KMS-11 (cell line): Measurements from ENCODE around the gene LHX4.

Experiments
- H2AFZ ChIP-seq: fragments of 200-600 bp; sonication (generic); 2 replicates; pipeline ENCODE4 v1.6.1; 2016; ENCODE audit warnings: antibody characterized with exemption, mixed run types, low read depth
- H3K27ac ChIP-seq: fragments of 200-600 bp; sonication (generic); 2 replicates; pipeline ENCODE4 v1.6.1; 2016; ENCODE audit warnings: mild to moderate bottlenecking, mixed run types
- H3K27me3 ChIP-seq: fragments of 200-600 bp; sonication (generic); 2 replicates; pipeline ENCODE4 v1.6.1; 2017; ENCODE audit warnings: mild to moderate bottlenecking, low read depth, mixed run types, moderate library complexity; ENCODE audit not compliant: insufficient read depth
- H3K36me3 ChIP-seq: fragments of 200-600 bp; sonication (generic); 2 replicates; pipeline ENCODE4 v1.6.1; 2017; ENCODE audit warnings: mild to moderate bottlenecking, mixed run types; ENCODE audit not compliant: insufficient read depth
- H3K4me1 ChIP-seq: fragments of 200-600 bp; sonication (generic); 2 replicates; pipeline ENCODE4 v1.6.1; 2016; ENCODE audit warnings: mild to moderate bottlenecking, low read depth, mixed run types; ENCODE audit not compliant: poor library complexity, severe bottlenecking
- H3K4me2 ChIP-seq: fragments of 200-600 bp; sonication (generic); 2 replicates; pipeline ENCODE4 v1.7.0; 2016; ENCODE audit warnings: mild to moderate bottlenecking, mixed run types
- H3K4me3 ChIP-seq: fragments of 200-600 bp; sonication (generic); IDR thresholded peaks from 2 replicates; pipeline ENCODE4 v1.6.1; 2017; ENCODE audit warnings: low read depth, low read length, mixed read lengths; ENCODE audit not compliant: insufficient read depth
- H3K79me2 ChIP-seq: fragments of 200-600 bp; sonication (generic); 2 replicates; pipeline ENCODE4 v1.6.1; 2016; ENCODE audit warnings: low read depth, mixed run types; ENCODE audit not compliant: insufficient read depth
- H3K9ac ChIP-seq: fragments of 200-600 bp; sonication (generic); 2 replicates; pipeline ENCODE4 v1.6.1; 2016; ENCODE audit warnings: mild to moderate bottlenecking, mixed run types
- H4K20me1 ChIP-seq: fragments of 200-600 bp; sonication (generic); 2 replicates; pipeline ENCODE4 v1.6.1; 2016; ENCODE audit warnings: mild to moderate bottlenecking, mixed run types; ENCODE audit not compliant: insufficient read depth
- CTCF ChIP-seq: fragments of 200-600 bp; sonication (generic); conservative IDR thresholded peaks from 2 replicates; pipeline ENCODE4 v1.6.1; 2017; ENCODE audit warnings: low read depth, mild to moderate bottlenecking, antibody characterized with exemption, low read length, moderate library complexity, mixed read lengths

LHX4 gene

GRCh38 chr1:180247580-180247979, 17.5 kb downstream of the LHX4 start:
- H3K36me3 ChIP-seq, result no peaks in the 10 kb centered on the region
- no peaks in the 10 kb centered on the region for H3K27me3 ChIP-seq
- peak overlapping the region; percentile 37; the same call in 1 of the 2 replicates for H3K4me2 ChIP-seq
- H3K27ac ChIP-seq, result no peak overlapping the region
- no peaks in the 10 kb centered on the region for H4K20me1 ChIP-seq
- H3K9ac ChIP-seq, result no peak overlapping the region
- H2AFZ ChIP-seq, result no peak overlapping the region
- H3K4me1 ChIP-seq, result peaks cover 18% of the 10 kb centered on the region
- no peaks in the 10 kb centered on the region for H3K79me2 ChIP-seq
- TF ChIP-seq CTCF, result no peak
- no peak overlapping the region for H3K4me3 ChIP-seq

DNA sequence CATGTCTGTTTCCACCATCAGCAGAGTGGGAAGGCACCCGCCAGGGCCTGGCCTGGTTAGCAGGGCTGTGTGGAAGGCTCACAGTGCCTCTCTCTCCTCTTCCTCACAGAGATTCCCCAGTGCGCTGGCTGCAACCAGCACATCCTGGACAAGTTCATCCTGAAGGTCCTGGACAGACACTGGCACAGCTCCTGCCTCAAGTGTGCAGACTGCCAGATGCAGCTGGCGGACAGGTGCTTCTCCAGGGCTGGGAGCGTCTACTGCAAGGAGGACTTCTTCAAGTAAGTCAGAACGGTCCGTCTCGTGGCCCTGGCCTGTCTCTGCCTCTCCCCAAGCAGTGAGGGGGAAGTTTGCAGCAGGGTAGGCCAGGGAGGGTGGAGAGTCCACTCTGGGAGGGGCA, 18.1 kb downstream of the LHX4 start:
- H3K79me2 ChIP-seq, result no peaks in the 10 kb centered on the region
- TF ChIP-seq CTCF, result no peak
- H3K4me3 ChIP-seq, result no peak overlapping the region
- H3K4me1 ChIP-seq, result peaks cover 22% of the 10 kb centered on the region
- H3K27ac ChIP-seq, result no peak overlapping the region
- H3K9ac ChIP-seq, result no peak overlapping the region
- no peaks in the 10 kb centered on the region for H3K27me3 ChIP-seq
- no peak overlapping the region for H2AFZ ChIP-seq
- H4K20me1 ChIP-seq, result no peaks in the 10 kb centered on the region
- no peaks in the 10 kb centered on the region for H3K36me3 ChIP-seq
- no peak overlapping the region for H3K4me2 ChIP-seq

- Histone ChIP-seq H3K9ac (no peak overlapping the region), H4K20me1 (no peaks in the 10 kb centered on the region), H3K4me1 (peaks cover 22% of the 10 kb centered on the region), H3K27ac (no peak overlapping the region), H2AFZ (no peak overlapping the region), H3K4me2 (no peak overlapping the region), H3K27me3 (no peaks in the 10 kb centered on the region), H3K4me3 (no peak overlapping the region), H3K79me2 (no peaks in the 10 kb centered on the region), H3K36me3 (no peaks in the 10 kb centered on the region)
- peak; percentile 38; the same call in 1 of the 2 replicates for TF ChIP-seq CTCF
Observed at GRCh38 chr1:180248731-180249681, 18.9 kb downstream of the LHX4 start.

DNA sequence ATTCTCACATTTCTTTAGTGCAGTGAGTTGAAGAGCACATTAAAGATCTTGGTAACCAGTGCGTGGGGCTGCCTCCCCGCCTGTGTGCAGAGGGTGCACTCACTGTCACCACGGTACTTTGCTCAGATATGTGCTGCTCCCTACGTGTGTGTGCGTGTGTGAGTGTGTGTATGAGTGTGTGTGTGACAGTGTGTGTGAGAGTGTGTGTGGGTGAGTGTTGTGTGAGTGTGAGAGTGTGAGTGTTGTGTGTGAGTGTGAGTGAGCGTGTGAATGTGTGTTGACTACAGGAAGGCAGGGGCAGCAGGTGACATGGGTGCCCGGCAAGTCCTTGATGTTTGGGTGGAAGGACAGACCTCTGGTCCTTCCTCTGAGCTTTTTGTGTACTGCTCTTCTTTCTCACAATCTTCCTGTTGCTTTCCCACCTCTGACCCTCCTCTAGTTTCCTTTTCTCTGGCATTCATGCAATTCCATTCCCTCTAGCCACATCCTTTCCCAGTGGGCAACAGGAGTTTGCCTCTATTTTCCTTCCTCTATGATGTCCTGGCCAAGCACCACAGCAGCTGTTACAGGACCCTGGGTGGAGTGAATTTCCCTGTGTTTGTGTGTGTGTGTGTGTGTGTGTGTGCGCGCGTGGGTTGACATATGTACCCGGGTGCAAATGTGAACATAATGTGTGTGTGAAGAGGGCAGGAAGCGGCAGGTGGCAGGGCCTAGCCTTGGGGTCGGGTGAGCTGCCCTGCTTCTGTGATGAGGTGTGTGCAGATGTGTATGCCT, 19.8 kb downstream of the LHX4 start:
- no peaks in the 10 kb centered on the region for H3K79me2 ChIP-seq
- H4K20me1 ChIP-seq, result no peaks in the 10 kb centered on the region
- no peak overlapping the region for H3K9ac ChIP-seq
- H3K27ac ChIP-seq, result no peak overlapping the region
- H3K36me3 ChIP-seq, result no peaks in the 10 kb centered on the region
- no peak overlapping the region for H3K4me2 ChIP-seq
- no peak overlapping the region for H3K4me3 ChIP-seq
- no peak overlapping the region for H2AFZ ChIP-seq
- H3K4me1 ChIP-seq, result peaks cover 22% of the 10 kb centered on the region
- TF ChIP-seq CTCF, result no peak
- H3K27me3 ChIP-seq, result no peaks in the 10 kb centered on the region
